A673 (cell line): ENCODE data around the gene PAQR7. TPM values are rescaled to one million over a fixed set of nuclear protein-coding genes. Genes with fewer than 3 reads are reported as not detected.
A peak's percentile ranks its signal among the peaks of the same experiment; 100 is the strongest.

ENCODE experiments used
- BruUV-seq: library from RNA; stranded (reverse); fragments of 400-500 nt; replicated peaks from 2 replicates; lab custom pipeline; 2021; lab: Mats Ljungman, UMichigan
- CTCF ChIA-PET: fragments of 300-600 bp; sonication (Branson Sonifier 250); formaldehyde crosslinking; loops from one replicate; lab custom pipeline; 2022; ENCODE audit warnings: antibody characterized with exemption; lab: Charles Lee
- POLR2A ChIA-PET: fragments of 300-600 bp; sonication (Branson Sonifier 250); formaldehyde crosslinking; loops from one replicate; lab custom pipeline; 2022; ENCODE audit warnings: antibody characterized with exemption; ENCODE audit not compliant: low non-redundant PET; lab: Charles Lee
- DNase-seq: peaks from one replicate; pipeline ENCODE4 v3.0.0-alpha.2; 2015; ENCODE audit warnings: low spot score
- H3K27ac ChIP-seq: fragments of 200-600 bp; sonication (generic); 2 replicates; pipeline ENCODE4 v1.5.1; 2016; ENCODE audit warnings: mixed run types, low read depth, mild to moderate bottlenecking, mixed read lengths, antibody characterized with exemption, low read length; ENCODE audit not compliant: poor library complexity, severe bottlenecking
- H3K27me3 ChIP-seq: fragments of 200-600 bp; sonication (generic); replicated peaks from 2 replicates; pipeline ENCODE4 v1.6.1; 2017; ENCODE audit warnings: mixed run types, low read depth, mild to moderate bottlenecking, mixed read lengths, antibody characterized with exemption, low read length; ENCODE audit not compliant: insufficient read depth, poor library complexity
- H3K36me3 ChIP-seq: fragments of 200-600 bp; sonication (generic); 2 replicates; pipeline ENCODE4 v1.6.1; 2016; ENCODE audit warnings: mixed run types, mild to moderate bottlenecking, mixed read lengths, antibody characterized with exemption, low read length; ENCODE audit not compliant: insufficient read depth, poor library complexity, severe bottlenecking
- H3K4me1 ChIP-seq: fragments of 200-600 bp; sonication (generic); 2 replicates; pipeline ENCODE4 v1.6.1; 2017; ENCODE audit warnings: mixed run types, mild to moderate bottlenecking, mixed read lengths, antibody characterized with exemption, low read length; ENCODE audit not compliant: insufficient read depth, poor library complexity, severe bottlenecking
- H3K4me3 ChIP-seq: fragments of 200-600 bp; sonication (generic); 2 replicates; pipeline ENCODE4 v1.5.1; 2016; ENCODE audit warnings: low read depth, mixed run types, mild to moderate bottlenecking, mixed read lengths, low read length; ENCODE audit not compliant: poor library complexity, severe bottlenecking
- H3K9me3 ChIP-seq: fragments of 200-600 bp; sonication (generic); 2 replicates; pipeline ENCODE4 v1.6.1; 2016; ENCODE audit warnings: mixed run types, low read depth, mild to moderate bottlenecking, mixed read lengths, antibody characterized with exemption, low read length; ENCODE audit not compliant: poor library complexity, severe bottlenecking
- EZH2 ChIP-seq: fragments of 200-600 bp; sonication (generic); IDR thresholded peaks from 2 replicates; pipeline ENCODE4 v1.6.1; 2017; ENCODE audit warnings: borderline replicate concordance, low read depth, mild to moderate bottlenecking, mixed read lengths, antibody characterized with exemption, low read length; ENCODE audit not compliant: poor library complexity, severe bottlenecking
- intact Hi-C: fragments of 100-400 bp; cut with micrococcal nuclease; formaldehyde crosslinking; loops from one replicate; pipeline ENCODE4 v1.10.0; 2022; ENCODE audit not compliant: unreplicated experiment
- total RNA-seq: library from RNA; stranded (reverse); gene quantifications from 2 replicates; pipeline ENCODE4 v1.2.3, GENCODE V29; 2021
- TF ChIP-seq, protein P1 (sequence below): fragments of 300-800, 200-600 bp; sonication (generic); conservative IDR thresholded peaks from 2 replicates; pipeline ENCODE4 v1.5.1; 2017; ENCODE audit warnings: low read depth, mild to moderate bottlenecking, antibody characterized with exemption, low read length, moderate library complexity, mixed read lengths

The PAQR7 gene
- total RNA-seq, 1 experiment from 2014 or later = 2.9 TPM

DNA sequence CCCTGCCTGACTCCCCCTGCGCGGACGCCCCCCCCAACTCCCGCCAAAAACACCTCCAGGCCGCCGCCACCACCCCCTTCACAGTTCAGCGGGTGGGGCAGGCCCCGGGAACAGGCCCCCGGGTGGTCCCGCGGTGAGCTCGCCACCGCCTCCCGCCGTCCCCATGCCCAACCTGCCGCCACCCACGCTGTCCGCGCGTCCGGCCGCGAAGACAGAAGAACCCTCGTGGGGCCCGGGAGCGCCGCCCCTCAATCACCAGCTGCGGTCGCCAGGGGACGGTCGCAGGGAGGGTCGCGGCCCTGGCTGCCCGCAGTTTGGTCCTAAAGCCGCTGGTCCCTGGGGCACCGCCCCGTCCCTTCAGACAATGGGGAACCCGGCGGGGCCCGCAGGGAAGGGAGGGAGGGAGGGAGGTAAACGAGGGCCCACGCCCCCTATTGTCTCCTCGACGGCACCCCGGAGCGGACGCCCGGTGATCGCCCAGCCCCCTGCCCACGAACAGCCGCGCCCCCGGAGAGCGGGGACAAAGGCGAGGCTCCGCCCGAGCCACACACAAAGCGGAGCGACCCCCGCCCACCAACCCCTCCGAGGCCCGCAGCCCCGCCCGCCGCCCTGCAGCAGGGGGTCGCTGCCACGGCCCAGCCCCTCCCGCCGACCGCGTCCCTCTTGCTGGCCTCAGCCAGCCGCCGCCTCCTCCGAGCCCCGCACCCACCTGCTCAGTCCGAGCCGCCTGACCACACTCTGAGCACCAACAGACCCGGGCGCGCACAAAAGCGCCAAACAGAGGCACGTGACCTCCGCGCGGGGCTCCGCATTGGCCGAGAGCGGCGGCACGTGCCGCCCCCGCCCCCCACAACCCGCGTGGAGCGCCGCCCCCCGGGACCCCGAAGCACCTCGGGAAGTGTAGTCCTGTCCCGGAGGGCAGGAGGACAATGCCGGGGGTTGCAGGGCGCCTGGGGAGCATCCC lies 30.5 kb upstream of the PAQR7 start, which contains the start of gene STMN1:
Gene STMN1, minus strand, starts transcription at position 740 of the 964 bp plus-strand sequence. CDS start 1,743 bp downstream, outside the sequence.
- POLR2A ChIA-PET = interaction anchor here (0.7 to 1.2 kb wide), 2 partner anchors 10 to 17 kb away, joined by 3 to 5 read pairs; no protein-coding TSS in a partner anchor
- H3K36me3 ChIP-seq = peaks cover 38% of the 10 kb centered on the region
- peaks cover 23% of the 10 kb centered on the region for H3K4me1 ChIP-seq
- no peak for TF ChIP-seq EZH2
- TF ChIP-seq, protein P1, sequence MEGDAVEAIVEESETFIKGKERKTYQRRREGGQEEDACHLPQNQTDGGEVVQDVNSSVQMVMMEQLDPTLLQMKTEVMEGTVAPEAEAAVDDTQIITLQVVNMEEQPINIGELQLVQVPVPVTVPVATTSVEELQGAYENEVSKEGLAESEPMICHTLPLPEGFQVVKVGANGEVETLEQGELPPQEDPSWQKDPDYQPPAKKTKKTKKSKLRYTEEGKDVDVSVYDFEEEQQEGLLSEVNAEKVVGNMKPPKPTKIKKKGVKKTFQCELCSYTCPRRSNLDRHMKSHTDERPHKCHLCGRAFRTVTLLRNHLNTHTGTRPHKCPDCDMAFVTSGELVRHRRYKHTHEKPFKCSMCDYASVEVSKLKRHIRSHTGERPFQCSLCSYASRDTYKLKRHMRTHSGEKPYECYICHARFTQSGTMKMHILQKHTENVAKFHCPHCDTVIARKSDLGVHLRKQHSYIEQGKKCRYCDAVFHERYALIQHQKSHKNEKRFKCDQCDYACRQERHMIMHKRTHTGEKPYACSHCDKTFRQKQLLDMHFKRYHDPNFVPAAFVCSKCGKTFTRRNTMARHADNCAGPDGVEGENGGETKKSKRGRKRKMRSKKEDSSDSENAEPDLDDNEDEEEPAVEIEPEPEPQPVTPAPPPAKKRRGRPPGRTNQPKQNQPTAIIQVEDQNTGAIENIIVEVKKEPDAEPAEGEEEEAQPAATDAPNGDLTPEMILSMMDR = 0 out of 2 replicates have a peak, but pooled peaks have one; percentile 6
- CTCF ChIA-PET = interaction anchor here (1.0 kb wide), 1 partner anchor 11 kb away, joined by 4 read pairs; no protein-coding TSS in a partner anchor
- BruUV-seq = no TSS peak
- peak within 1 kb of the TSS; percentile 88 for H3K4me3 ChIP-seq
- no peaks in the 10 kb centered on the region for H3K9me3 ChIP-seq
- intact Hi-C loops = no loop called here
- DNase-seq = peak; percentile 97
- peak within 1 kb of the TSS; percentile 97 for H3K27ac ChIP-seq
- no peaks in the 10 kb centered on the region for H3K27me3 ChIP-seq

DNA sequence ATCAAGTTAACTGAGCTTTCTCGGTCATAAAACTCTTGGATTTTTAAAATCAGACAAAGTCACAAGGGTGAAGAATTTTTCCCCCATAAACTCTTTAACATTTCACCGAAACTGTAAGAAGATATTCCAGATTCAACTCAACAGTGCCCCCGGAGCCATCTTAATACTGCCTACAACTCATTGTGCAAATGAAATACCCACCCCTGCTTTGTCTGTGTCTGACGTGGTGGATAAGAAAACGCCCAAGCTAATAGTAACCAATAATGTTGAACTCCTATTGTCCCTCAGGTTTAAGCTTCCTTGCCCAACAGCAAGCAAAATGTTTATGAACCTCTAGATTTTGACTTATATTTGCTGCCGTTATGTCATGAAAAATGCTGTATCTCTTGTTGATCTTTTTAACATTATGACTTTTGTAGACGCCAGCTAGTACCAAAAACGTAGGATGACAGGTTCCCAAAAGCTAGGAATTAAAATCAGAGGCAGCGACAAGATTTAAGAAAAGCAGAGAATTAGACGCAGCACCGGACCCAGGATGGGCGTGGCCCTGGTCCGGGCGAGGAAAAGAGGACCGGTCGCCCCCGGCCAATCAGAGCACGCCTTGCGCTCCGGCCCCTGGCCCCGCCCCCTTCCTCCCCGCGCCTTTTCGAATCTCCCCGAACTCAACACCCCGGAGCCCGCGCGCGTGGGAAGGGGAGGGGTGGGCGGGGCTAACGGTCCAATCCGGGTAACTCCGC lies 29.6 kb upstream of the PAQR7 start:
- Histone ChIP-seq H3K36me3 (peaks cover 47% of the 10 kb centered on the region), H3K4me1 (peaks cover 23% of the 10 kb centered on the region), H3K27ac (peak overlapping the region; percentile 97), H3K27me3 (no peaks in the 10 kb centered on the region), H3K9me3 (no peaks in the 10 kb centered on the region), H3K4me3 (peak overlapping the region; percentile 88)
- TF ChIP-seq EZH2 = no peak
- TF ChIP-seq, protein P1 = peak; percentile 34
- POLR2A ChIA-PET = interaction anchor here (1.2 kb wide), 1 partner anchor 9 kb away, joined by 5 read pairs; no protein-coding TSS in a partner anchor
- CTCF ChIA-PET = interaction anchor here (0.6 to 1.0 kb wide), 3 partner anchors 10 to 83 kb away, joined by 3 to 5 read pairs (median 4); no protein-coding TSS in a partner anchor
- TSS peak; percentile 24 for BruUV-seq
- DNase-seq = peak; percentile 98
- intact Hi-C loops = no loop called here

DNA sequence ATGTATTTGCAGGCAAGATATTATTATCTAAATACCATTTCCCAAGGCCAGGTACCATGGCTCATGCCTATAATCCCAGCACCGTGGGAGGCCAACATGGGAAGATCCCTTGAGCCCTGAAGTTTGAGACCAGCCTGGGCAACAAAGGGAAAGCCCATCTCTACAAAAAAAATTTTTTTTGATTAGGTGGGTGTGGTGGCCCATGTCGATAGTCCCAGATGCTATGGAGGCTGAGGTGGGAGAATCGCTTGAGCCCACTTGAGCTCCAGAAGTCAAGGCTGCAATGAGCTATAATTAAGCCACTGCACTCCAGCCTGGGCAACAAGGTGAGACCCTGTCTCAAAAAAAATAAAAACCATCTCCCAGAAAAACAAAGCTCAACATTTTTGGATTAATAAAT lies 28.5 kb upstream of the PAQR7 start:
- no TSS peak for BruUV-seq
- Histone ChIP-seq H3K27me3 (no peaks in the 10 kb centered on the region), H3K4me3 (peak overlapping the region; percentile 88), H3K9me3 (no peaks in the 10 kb centered on the region), H3K4me1 (peaks cover 23% of the 10 kb centered on the region), H3K36me3 (peaks cover 58% of the 10 kb centered on the region), H3K27ac (peak overlapping the region; percentile 97)
- ChIA-PET CTCF (interaction anchor here (0.6 to 0.8 kb wide), 2 partner anchors 17 to 82 kb away, joined by 3 to 5 read pairs; no protein-coding TSS in a partner anchor), POLR2A (interaction anchor here (0.8 kb wide), 1 partner anchor 69 kb away, joined by 4 read pairs; no protein-coding TSS in a partner anchor)
- no peak for DNase-seq
- intact Hi-C loops = no loop called here
- TF ChIP-seq EZH2 = no peak
- TF ChIP-seq, protein P1 = no peak
